HepG2 (cell line): ENCODE results near the gene BAIAP3. TPM values are rescaled to one million over a fixed set of nuclear protein-coding genes. Genes with fewer than 3 reads are reported as not detected.
A peak's percentile ranks its signal among the peaks of the same experiment; 100 is the strongest.

Experiments
- CSRNP2 ChIP-seq: sonication (generic); formaldehyde crosslinking; conservative IDR thresholded peaks from 2 replicates; pipeline ENCODE4 v1.8.0; 2022; ENCODE audit warnings: low read depth, missing genetic modification reagents
- DDIT3 ChIP-seq: sonication (generic); formaldehyde crosslinking; IDR thresholded peaks from 2 replicates; pipeline ENCODE4 v1.4.0; 2020; ENCODE audit warnings: mild to moderate bottlenecking, missing genetic modification reagents
- DMAP1 ChIP-seq: IDR thresholded peaks from 2 replicates; pipeline ENCODE4 v1.6.1; 2016
- FOXA3 ChIP-seq: IDR thresholded peaks from 2 replicates; pipeline ENCODE4 v1.6.1; 2016; ENCODE audit warnings: missing genetic modification reagents, missing compliant biosample characterization
- FOXO1 ChIP-seq: sonication (generic); formaldehyde crosslinking; IDR thresholded peaks from 2 replicates; pipeline ENCODE4 v1.4.0; 2020; ENCODE audit warnings: missing genetic modification reagents
- HMGXB4 ChIP-seq, 2 experiments: sonication (generic) in 1 of 2; formaldehyde crosslinking in 1 of 2; IDR thresholded peaks; 2 replicates each; pipeline versions ENCODE4 v1.4.0 to v1.6.1; 2018 to 2020; ENCODE audit warnings: missing genetic modification reagents in 2 of 2, borderline replicate concordance in 1 of 2, low read depth in 1 of 2, mild to moderate bottlenecking in 1 of 2, missing biosample characterization in 1 of 2
- KDM5B ChIP-seq: sonication (generic); formaldehyde crosslinking; IDR thresholded peaks from 2 replicates; pipeline ENCODE4 v1.4.0; 2020; ENCODE audit warnings: missing genetic modification reagents, mild to moderate bottlenecking, borderline replicate concordance
- KLF13 ChIP-seq: sonication (generic); formaldehyde crosslinking; IDR thresholded peaks from 2 replicates; pipeline ENCODE4 v1.4.0; 2020; ENCODE audit warnings: mild to moderate bottlenecking, missing genetic modification reagents
- KLF16 ChIP-seq, 2 experiments: sonication (generic) in 1 of 2; formaldehyde crosslinking in 1 of 2; IDR thresholded peaks; 2 replicates each; pipeline versions ENCODE4 v1.6.1 to v1.8.0; 2016 to 2023; ENCODE audit warnings: missing genetic modification reagents in 2 of 2, missing compliant biosample characterization in 1 of 2
- PHF20 ChIP-seq: sonication (generic); formaldehyde crosslinking; IDR thresholded peaks from 2 replicates; pipeline ENCODE4 v1.5.0; 2020; ENCODE audit warnings: mild to moderate bottlenecking, missing genetic modification reagents
- RBFOX2 ChIP-seq: fragments of 200-400 bp; formaldehyde crosslinking; IDR thresholded peaks from 2 replicates; pipeline ENCODE4 v1.6.1; 2017; ENCODE audit warnings: low read depth, mild to moderate bottlenecking, low read length
- UBTF ChIP-seq: sonication (generic); formaldehyde crosslinking; IDR thresholded peaks from 2 replicates; pipeline ENCODE4 v1.4.0; 2020; ENCODE audit warnings: mild to moderate bottlenecking, missing genetic modification reagents
- YY1 ChIP-seq: IDR thresholded peaks from 2 replicates; pipeline ENCODE4 v1.6.1; 2011; ENCODE audit warnings: low read length, low read depth, moderate library complexity, mild to moderate bottlenecking; ENCODE audit not compliant: insufficient read depth, insufficient replicate concordance
- ZMYM3 ChIP-seq: sonication (generic); formaldehyde crosslinking; IDR thresholded peaks from 2 replicates; pipeline ENCODE4 v1.5.1; 2020; ENCODE audit warnings: mild to moderate bottlenecking, missing genetic modification reagents
- ZNF121 ChIP-seq: sonication (generic); formaldehyde crosslinking; IDR thresholded peaks from 2 replicates; pipeline ENCODE4 v1.5.0; 2020; ENCODE audit warnings: mild to moderate bottlenecking, missing genetic modification reagents
- ZNF276 ChIP-seq: sonication (generic); formaldehyde crosslinking; IDR thresholded peaks from 2 replicates; pipeline ENCODE4 v1.4.0; 2020; ENCODE audit warnings: mild to moderate bottlenecking, low read depth, missing genetic modification reagents
- ZNF414 ChIP-seq: sonication (generic); formaldehyde crosslinking; IDR thresholded peaks from 2 replicates; pipeline ENCODE4 v1.5.0; 2020; ENCODE audit warnings: missing genetic modification reagents
- ZNF430 ChIP-seq: sonication (generic); formaldehyde crosslinking; IDR thresholded peaks from 2 replicates; pipeline ENCODE4 v1.9.0; 2021; ENCODE audit warnings: mild to moderate bottlenecking, missing genetic modification reagents
- ZNF549 ChIP-seq: sonication (generic); formaldehyde crosslinking; IDR thresholded peaks from 2 replicates; pipeline ENCODE4 v1.5.0; 2020; ENCODE audit warnings: missing genetic modification reagents
- ZNF891 ChIP-seq: sonication (generic); formaldehyde crosslinking; IDR thresholded peaks from 2 replicates; pipeline ENCODE4 v1.5.0; 2020; ENCODE audit warnings: mild to moderate bottlenecking, missing genetic modification reagents
- polyA plus RNA-seq, 8 experiments: library from polyadenylated mRNA; depleted of rRNA in 3 of 8; stranded (reverse) in 7 of 8; unstranded in 1 of 8; fragments of >200 nt; fragmentation: Illumina TruSeq in 4 of 8; extraction: Trizol in 4 of 8; gene quantifications; 2 replicates each; pipeline versions ENCODE4 v1.2.1 to v1.2.3, GENCODE V29; 2011 to 2016; ENCODE audit warnings: low read depth in 4 of 8, missing spikeins in 1 of 8, mixed read lengths in 1 of 8; ENCODE audit not compliant: insufficient read depth in 1 of 8
- total RNA-seq, 5 experiments: library from RNA; depleted of rRNA; stranded (reverse); fragments of >200 nt; fragmentation: Illumina TruSeq; extraction: Trizol; gene quantifications; 2 replicates each; pipeline ENCODE4 v1.2.3, GENCODE V29; 2016; ENCODE audit warnings: low read depth in 1 of 5

Gene BAIAP3
- total and polyA plus RNA-seq, 2 of the 13 experiments (the other 11 are each of a cell fraction or from before 2014, with no cell fraction given) = 3.2 to 5.7 TPM

- TF ChIP-seq KLF13 (CRISPR knock-in tag) (no peak), ZNF121 (no peak), ZMYM3 (CRISPR knock-in tag) (peak; percentile 70; the same call in 1 of the 2 replicates), ZNF549 (no peak), DMAP1 (no peak), PHF20 (0 out of 2 replicates have a peak, but pooled peaks have one; percentile 14), ZNF276 (CRISPR knock-in tag) (no peak), ZNF891 (CRISPR knock-in tag) (0 out of 2 replicates have a peak, but pooled peaks have one; percentile 24), RBFOX2 (0 out of 2 replicates have a peak, but pooled peaks have one; percentile 24), UBTF (peak; percentile 59; the same call in 1 of the 2 replicates), HMGXB4 (CRISPR knock-in tag; IDR thresholded peaks at IDR 0.05; ENCODE audit: borderline replicate concordance in 1 of 2, low read depth in 1 of 2) (peak; percentile 67 to 77; a peak in 3 of 4 replicates), ZNF430 (CRISPR knock-in tag) (no peak), KDM5B (CRISPR knock-in tag) (no peak; the same call in 1 of the 2 replicates), FOXA3 (CRISPR knock-in tag) (peak; percentile 66), CSRNP2 (CRISPR knock-in tag) (no peak), FOXO1 (CRISPR knock-in tag) (peak; percentile 45), KLF16 (CRISPR knock-in tag; IDR thresholded peaks at IDR 0.05) (no peak), ZNF414 (no peak), YY1 (peak; percentile 68), DDIT3 (CRISPR knock-in tag) (no peak)
These were observed 32.6 kb upstream of the BAIAP3 start (continued) for GRCh38 chr16:1300664-1301476.
